ENCODE results near the gene LPXN.
A peak's percentile ranks its signal among the peaks of the same experiment; 100 is the strongest.

The LPXN gene

DNA sequence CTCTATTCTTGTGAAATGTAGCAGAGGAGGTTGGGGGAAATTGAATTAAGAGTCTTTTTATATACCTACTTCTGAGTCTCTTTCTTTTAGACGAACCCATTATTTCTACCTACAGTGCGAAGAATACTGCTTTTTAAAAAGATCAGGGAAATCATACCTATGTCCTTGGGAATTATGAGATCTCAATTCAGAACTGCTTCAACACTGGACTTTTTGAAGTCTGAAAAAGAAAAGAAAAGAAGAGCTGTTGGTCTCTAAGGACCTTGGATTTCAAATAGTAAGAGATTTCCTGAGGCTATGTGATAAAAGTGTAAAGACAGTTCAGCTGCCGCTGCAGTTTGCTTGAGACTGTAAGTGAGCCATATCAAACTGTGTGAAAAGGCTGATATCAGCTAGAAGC lies 64.0 kb downstream of the LPXN start:
- DNase-seq, result no peak

DNA sequence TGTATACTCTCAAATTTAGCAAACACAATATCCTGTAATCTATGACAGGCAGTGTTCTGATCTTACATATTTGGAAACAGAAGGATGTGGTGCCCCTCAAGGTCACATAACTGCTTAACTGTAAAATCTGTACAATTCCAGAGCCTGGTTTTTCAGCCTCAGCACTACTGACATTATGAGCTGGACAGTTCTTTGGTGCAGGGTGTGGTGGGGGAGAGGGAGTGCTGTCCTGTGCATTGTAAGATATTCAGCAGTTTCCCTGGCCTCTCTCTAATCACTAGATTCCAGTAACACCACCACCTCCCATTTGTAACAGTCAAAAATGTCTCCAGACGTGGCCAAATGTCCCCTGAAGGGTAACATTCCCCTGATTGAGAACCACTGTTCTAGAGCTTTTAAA lies 65.9 kb downstream of the LPXN start:
- no peak for DNase-seq

DNA sequence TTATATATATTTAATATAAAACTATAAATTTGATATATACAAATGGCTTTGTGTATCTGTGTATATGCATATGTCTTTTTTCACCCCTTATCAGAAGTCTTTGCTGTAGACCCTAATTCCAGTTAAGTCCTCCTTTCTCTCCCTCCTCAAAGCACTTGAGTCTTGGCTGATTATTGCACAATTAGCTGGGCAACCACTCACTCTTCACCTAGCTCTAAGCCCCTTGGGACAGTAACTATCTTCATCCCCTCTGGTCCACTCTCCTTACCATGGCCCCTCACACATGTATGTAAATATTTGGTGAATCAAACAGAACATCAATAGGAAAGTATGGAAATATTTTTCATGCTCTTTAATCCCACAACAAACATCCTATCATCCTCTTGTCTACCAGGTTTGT lies 66.8 kb downstream of the LPXN start:
- no peak for DNase-seq

DNA sequence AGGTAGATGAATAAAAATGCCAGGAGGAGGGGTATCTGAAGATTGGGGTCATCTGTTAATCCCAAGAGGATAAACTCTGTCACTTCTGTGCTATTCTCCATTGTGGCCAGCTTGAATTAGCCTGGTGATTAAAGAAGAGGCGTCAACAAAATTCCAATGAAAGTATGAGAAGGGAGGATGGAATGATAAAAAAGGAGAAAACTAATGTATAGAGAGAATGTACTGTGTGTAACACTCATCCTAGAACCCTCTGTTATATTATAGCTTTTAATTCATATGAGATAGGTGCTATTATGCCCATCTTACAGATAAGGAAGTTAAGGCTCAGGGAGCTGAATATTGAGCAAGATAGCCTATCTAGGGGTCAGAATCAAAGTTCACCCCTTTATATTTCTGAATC lies 67.7 kb downstream of the LPXN start, which contains the start of gene OR5B21:
TSS of gene OR5B21 (minus strand) at position 101 of the 400 bp plus-strand sequence. CDS start at position 101, 0 bp downstream.
- no peak for DNase-seq

DNA sequence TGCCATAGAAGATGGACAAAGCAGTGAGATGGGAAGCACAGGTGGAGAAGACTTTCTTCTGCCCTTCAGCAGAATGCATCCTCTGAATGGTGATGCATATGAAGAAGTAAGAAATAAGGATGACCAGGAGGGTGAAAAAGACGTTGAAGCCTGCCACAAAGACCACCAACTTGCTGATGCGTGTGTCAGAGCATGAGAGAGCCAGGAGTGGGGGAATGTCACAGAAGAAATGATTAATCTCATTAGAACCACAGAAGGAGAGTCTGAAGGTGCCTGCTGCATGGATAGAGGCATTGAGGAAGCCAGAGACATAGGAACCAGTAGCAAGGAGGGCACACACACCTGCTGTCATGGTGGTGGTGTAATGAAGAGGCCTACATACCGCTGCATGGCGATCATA lies 68.3 kb downstream of the LPXN start:
- DNase-seq, result no peak

DNA sequence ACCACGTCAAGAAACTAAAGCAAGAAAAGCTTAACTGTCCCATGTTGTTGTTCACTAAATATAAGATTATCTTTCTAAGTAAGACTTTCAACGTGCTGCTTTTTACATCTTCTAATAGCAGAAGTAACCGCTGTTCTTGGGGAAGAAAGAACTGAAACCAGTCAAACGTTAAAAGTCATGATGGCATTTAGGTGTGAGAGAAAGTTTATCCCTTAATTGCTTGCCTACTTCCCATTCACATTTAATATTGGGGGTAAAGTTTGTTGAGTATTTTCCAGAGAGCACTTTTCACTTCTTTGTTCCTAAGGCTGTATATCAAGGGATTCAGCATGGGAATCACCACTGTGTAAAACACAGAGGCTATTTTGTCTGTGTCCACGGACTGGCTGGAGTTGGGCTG lies 68.7 kb downstream of the LPXN start:
- no peak for DNase-seq

DNA sequence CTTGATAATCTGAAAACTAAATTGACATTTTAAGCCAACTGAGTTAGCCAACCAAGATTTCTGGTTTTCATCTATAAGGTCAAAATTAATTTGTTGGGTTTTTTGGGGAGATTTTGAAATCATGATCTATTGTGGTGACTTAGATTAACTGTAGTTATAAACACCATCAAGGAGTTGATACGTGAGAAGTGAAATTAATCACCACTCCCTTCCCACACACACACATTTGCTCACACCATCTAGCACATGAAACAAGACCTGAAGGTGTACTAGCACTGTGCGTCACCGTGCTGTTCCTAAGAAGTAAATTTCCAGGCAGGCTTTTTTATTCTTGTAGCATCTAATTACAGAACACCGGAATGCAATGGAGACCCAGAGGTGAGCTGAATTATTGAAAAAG lies 69.8 kb downstream of the LPXN start:
- DNase-seq, result no peak

DNA sequence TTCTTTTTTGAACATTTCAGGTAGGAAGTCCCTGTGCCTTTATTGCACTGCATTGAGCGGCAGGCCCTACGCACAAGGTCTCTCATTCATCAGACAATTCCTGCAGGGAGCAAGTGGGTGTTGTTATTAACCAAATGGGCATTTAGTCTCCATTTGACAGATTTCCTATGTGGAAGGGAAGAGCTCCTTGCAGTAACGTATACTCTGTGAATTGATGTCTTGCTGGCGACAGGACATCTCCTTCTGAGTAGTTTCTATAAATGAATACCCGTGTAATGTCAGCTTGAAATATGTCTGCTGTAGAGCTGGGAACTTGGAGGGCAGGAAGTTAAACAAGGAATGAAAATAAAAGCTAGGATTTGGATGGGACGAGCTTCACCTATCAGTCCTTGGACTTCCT lies 71.4 kb downstream of the LPXN start:
- DNase-seq, result no peak

DNA sequence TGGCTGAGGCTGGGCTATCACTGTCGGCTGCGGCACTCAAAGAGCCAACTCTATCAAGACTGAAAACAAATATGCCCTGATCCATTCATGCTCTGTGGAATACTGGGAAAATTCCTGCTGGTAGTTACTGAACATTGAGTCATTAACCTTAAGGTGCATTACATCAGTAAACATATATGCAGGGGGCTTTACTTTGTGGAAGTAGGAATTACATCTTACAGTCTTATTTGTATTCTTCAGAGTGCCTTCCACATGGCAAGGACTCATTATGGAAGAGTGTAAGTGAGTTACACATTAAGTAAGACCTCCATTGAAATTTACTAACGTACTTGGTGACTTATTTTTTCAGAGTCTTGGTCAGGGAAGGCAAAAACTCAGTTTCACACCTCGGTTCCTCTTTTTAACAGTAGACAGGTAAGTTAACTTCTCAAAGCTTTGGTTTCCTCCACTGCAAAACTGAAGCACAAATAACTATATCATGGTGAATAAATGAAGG lies 72.2 kb downstream of the LPXN start:
- DNase-seq, result peak; percentile 30

DNA sequence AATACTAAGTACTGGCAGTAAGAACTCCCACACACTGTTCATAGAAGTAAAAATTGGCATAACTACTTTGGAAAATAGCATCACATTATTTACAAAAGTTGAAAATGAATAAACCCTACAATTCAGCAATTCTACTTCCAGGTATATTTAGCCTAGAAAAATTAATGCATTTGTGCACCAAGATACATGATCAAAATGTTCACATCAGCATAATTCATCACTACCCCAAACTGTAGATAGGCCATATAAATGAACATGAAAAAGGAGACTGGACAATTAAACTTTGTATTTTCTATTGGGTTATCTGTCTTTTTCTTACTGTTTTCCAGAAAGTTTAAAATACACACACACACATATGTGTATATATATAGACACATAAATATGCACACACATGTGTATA lies 73.7 kb downstream of the LPXN start:
- DNase-seq, result no peak

DNA sequence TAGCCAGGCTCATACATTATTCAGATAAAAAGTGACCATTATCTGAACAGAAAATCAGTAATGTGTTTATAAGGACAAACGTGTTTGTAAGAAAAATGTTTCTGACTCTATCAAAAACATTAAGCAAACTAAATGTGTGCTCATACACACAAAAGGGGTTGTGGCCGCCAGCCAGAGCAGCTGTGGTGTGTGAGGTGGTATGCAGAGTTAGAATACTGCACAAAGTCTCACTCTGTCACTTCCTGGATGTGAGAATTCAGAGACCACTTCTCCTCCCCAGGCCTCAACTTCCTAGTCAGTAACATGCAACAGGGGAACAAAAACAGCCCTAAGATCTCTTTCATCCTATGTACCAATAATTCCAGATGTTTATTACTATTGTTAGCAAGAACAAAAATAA lies 77.2 kb downstream of the LPXN start:
- DNase-seq, result no peak

DNA sequence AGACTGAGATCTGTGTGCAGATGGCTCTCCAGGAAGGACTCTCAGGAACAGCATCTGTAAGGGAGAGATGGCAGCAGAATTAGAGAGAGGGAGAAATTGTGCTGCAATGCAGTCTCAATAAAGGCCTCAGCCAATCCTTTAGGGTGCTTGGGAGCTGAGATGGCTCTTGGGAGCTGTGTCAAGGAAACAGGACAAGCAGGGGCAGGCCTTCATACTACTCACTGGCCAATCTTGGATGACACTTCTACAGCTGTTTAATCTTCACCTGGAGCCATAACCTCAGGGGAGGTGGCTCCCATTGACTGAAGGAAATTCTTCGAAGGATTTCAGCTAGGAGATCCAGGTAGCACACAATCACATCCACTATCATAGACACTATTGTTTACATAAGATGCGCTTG lies 77.7 kb downstream of the LPXN start:
- DNase-seq, result no peak

DNA sequence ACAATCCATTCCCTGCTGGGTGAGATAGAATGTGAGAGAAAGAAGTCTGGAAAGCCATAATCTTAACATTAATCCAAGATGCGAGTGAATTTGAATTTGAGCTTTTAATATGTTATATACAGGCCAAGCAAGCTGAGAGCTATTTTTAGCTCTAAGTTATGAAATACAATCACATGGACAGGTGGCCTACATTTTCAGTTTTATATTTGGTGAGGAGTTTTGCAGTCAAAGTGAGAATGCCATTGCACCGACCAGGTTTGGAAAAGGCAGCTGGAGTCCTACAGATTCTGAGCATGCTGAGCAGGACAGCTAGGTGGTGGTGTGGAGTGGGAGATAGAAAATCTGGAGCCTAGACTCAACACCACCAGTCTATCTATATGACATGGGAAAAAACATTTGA lies 79.8 kb downstream of the LPXN start:
- DNase-seq, result no peak

DNA sequence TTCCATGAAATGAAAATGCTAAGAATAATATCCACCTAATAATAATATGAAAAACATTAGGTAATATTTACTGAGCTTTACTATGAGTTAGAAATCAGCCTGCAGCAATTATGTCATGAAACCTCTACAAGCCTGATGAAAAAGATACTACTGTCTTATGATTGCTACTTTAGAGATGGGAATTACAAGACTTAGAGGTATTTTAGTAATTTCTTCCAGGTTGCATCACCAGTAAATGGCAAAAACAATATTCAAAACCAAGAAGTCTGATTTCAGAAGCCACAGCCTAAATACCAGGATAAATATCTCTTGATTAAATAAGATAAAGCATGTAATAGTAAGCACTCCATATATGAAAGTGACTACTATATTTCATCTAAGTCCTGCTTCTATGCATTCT lies 81.6 kb downstream of the LPXN start:
- peak; percentile 27 for DNase-seq

DNA sequence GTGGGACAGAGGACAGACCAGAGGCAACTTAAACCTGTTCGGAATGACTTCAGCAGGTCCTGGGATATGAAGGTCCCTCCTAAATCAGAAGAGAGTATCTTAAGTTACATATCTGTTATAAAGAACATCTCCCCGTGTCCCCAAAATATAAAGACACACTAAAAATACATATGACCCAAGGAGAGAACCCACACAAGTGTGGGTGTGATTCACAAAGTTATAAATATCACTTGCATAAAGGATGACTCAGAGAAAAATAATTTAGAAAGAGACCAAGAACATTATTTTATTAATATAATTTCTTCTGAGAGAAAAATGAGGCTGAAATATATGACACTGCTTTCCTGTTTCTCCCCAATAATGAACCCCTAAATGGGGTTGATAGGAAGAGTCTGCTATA lies 82.0 kb downstream of the LPXN start:
- DNase-seq, result peak; percentile 70

DNA sequence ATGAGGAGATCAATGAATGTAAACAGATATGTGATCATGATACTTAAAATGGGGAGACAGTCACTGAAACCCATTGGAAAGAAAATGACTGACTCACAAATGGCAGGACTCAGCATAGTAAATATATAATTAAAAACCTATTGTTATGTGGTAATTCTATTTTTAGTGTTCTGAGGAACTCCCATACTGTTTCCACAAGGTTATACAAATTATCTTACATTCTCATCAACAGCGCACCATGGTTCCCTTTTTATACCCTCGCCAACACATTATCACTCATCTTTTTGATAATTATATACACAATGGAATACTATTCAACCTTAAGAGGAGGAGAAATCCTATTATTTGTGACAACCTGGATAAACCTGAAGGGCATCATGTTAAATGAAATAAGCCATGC lies 84.8 kb downstream of the LPXN start:
- DNase-seq, result no peak

DNA sequence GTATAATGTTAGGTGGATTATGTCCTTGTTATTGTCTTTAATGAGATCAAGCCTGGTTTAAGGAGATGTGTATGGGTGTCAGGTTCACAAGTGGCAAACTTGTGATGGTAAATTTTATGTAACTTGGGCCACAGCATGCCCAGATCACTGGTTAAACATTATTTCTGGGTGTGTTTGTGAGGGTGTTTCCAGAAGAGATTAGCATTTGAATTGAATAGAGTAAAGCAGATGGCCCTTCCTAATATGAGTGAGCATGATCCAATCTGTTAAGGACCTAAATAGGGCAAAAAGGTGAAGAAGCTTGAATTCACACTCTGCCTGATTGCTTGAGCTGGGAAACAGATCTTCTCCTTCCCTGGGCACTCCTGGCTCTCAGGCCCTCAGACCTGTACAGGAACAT lies 88.5 kb downstream of the LPXN start:
- no peak for DNase-seq

DNA sequence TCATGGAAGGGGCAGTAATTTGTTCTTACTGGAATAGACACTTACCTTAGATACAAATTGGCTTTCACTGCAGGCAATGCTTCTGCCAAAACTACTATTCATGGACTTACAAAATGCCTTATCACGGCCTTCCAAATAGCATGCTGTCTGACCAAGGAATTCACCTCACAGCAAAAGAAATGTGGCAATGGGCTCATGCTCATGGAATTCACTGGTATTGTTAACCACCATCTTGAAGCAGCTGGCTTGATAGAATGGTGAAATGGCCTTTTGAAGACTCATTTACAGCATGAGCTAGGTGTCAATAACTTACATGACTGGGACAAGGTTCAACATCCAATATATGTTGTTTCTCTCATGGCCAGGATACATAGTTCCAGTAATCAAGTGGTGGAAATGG lies 89.7 kb downstream of the LPXN start:
- no peak for DNase-seq
